Neural progenitor cell (in vitro differentiated cells): ENCODE data around the gene SMG1. TPM values are rescaled to one million over a fixed set of nuclear protein-coding genes. Genes with fewer than 3 reads are reported as not detected.
"Not testable (repeated sequence)": the region's sequence is repeated elsewhere in the genome, so short reads cannot be mapped to it uniquely, and the experiment has no call there.

Source experiments
- DNase-seq: peaks from one replicate; pipeline ENCODE4 v3.0.0-alpha.2; 2016; ENCODE audit warnings: low spot score
- H2AFZ ChIP-seq: fragments of 200-600 bp; sonication (generic); replicated peaks from 2 replicates; pipeline ENCODE4 v1.6.1; 2016; ENCODE audit warnings: antibody characterized with exemption
- H3F3A ChIP-seq: fragments of 200-600 bp; sonication (generic); 2 replicates; pipeline ENCODE4 v1.6.1; 2016; ENCODE audit warnings: antibody characterized with exemption, low read depth
- H3K27ac ChIP-seq: fragments of 200-600 bp; sonication (generic); 2 replicates; pipeline ENCODE4 v1.5.1; 2016; ENCODE audit warnings: mild to moderate bottlenecking
- H3K27me3 ChIP-seq: fragments of 200-600 bp; sonication (generic); 2 replicates; pipeline ENCODE4 v1.6.1; 2016; ENCODE audit warnings: mild to moderate bottlenecking, moderate library complexity
- H3K36me3 ChIP-seq: fragments of 200-600 bp; sonication (generic); 2 replicates; pipeline ENCODE4 v1.5.1; 2016
- H3K4me1 ChIP-seq: fragments of 200-600 bp; sonication (generic); 2 replicates; pipeline ENCODE4 v1.6.1; 2016; ENCODE audit warnings: mixed run types
- H3K4me2 ChIP-seq: fragments of 200-600 bp; sonication (generic); 2 replicates; pipeline ENCODE4 v1.6.1; 2016
- H3K4me3 ChIP-seq: fragments of 200-600 bp; sonication (generic); 2 replicates; pipeline ENCODE4 v1.5.1; 2016
- H3K79me2 ChIP-seq: fragments of 200-600 bp; sonication (generic); 2 replicates; pipeline ENCODE4 v1.6.1; 2016; ENCODE audit warnings: low read depth
- H3K9ac ChIP-seq: fragments of 200-600 bp; sonication (generic); 2 replicates; pipeline ENCODE4 v1.6.1; 2016
- H3K9me3 ChIP-seq: fragments of 200-600 bp; sonication (generic); 2 replicates; pipeline ENCODE4 v1.5.1; 2016; ENCODE audit warnings: low read depth
- H4K20me1 ChIP-seq: fragments of 200-600 bp; sonication (generic); 2 replicates; pipeline ENCODE4 v1.6.1; 2016; ENCODE audit warnings: low read depth
- H3K27ac Mint-ChIP-seq: 3 replicates; pipeline ENCODE4 v1.8.0; 2021; ENCODE audit warnings: mixed read lengths
- H3K27me3 Mint-ChIP-seq: 2 replicates; pipeline ENCODE4 v1.8.0; 2022; ENCODE audit warnings: low read depth, mild to moderate bottlenecking, inconsistent platforms, moderate library complexity, mixed read lengths; ENCODE audit not compliant: insufficient read depth
- H3K36me3 Mint-ChIP-seq: 3 replicates; pipeline ENCODE4 v1.8.0; 2021; ENCODE audit warnings: mixed read lengths
- H3K4me1 Mint-ChIP-seq: 3 replicates; pipeline ENCODE4 v1.8.0; 2021; ENCODE audit warnings: mixed read lengths
- H3K4me3 Mint-ChIP-seq: 3 replicates; pipeline ENCODE4 v1.8.0; 2021; ENCODE audit warnings: mild to moderate bottlenecking, moderate library complexity, mixed read lengths
- H3K9me3 Mint-ChIP-seq: 3 replicates; pipeline ENCODE4 v1.8.0; 2020; ENCODE audit warnings: mixed read lengths
- EZH2 ChIP-seq: fragments of 200-600 bp; sonication (generic); IDR thresholded peaks from 2 replicates; pipeline ENCODE4 v1.6.1; 2017; ENCODE audit warnings: antibody characterized with exemption, mild to moderate bottlenecking, moderate library complexity
- EZH2phosphoT487 ChIP-seq: fragments of 200-600 bp; sonication (generic); IDR thresholded peaks from 2 replicates; pipeline ENCODE4 v1.6.1; 2017; ENCODE audit warnings: antibody characterized with exemption
- total RNA-seq: library from RNA; depleted of rRNA; stranded (reverse); fragments of >200 nt; gene quantifications from 2 replicates; pipeline ENCODE4 v1.2.3, GENCODE V29; 2015; ENCODE audit warnings: low replicate concordance
- TF ChIP-seq, protein P1 (sequence below): fragments of 200-600 bp; sonication (generic); IDR thresholded peaks from 2 replicates; pipeline ENCODE4 v1.5.1; 2017; ENCODE audit warnings: antibody characterized with exemption, mild to moderate bottlenecking

The SMG1 gene
- total RNA-seq, 1 donor from 2014 or later: 69.7 TPM

DNA sequence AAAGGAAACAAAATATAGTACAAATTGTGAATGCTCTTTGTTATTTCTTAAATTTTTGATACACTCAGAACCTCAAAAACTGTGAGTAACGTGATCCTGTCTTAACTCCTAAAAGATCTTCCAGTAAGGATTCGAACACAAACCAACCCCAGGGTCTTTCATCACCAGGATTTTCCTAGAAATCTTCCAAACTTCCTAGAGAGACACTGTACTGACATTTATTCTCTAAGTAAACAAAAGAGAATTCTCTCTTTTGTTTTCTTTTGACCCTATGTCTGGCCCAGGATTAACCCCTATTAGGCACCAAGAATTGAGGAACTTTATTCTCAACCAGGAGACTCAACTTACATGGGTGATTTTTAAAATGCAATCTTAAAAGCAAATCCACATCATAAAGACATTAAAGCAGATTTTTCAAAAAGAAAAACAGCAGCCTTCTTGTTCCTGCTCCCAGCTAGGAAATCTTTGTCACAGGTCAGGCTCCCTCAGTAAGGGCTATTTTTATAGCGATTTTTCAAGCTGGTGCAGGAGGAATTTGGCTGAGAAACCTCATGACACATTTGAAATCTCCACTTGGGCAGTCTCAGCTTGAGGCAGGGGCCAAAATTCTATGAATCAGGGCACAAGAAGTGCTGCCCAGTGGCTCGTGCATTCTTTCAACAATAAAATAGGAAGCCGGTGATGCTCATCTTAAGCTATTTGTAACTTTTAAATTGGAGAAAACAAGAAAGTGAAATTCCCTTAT, 6.2 kb upstream of the SMG1 start:
- Histone ChIP-seq H3K27ac (peak overlapping the region; percentile 39), H3F3A (peaks cover 22% of the 10 kb centered on the region), H3K4me3 (no peak overlapping the region), H3K36me3 (no peaks in the 10 kb centered on the region), H3K4me1 (peaks cover 19% of the 10 kb centered on the region), H3K4me2 (peak overlapping the region; percentile 50), H4K20me1 (peaks cover 9% of the 10 kb centered on the region), H2AFZ (no peak overlapping the region), H3K9ac (no peak overlapping the region), H3K79me2 (no peaks in the 10 kb centered on the region), H3K27me3 (no peaks in the 10 kb centered on the region), H3K9me3 (no peaks in the 10 kb centered on the region)
- peaks cover 2% of the 10 kb centered on the region for H3K27me3 Mint-ChIP-seq
- no peaks in the 10 kb centered on the region for H3K9me3 Mint-ChIP-seq
- H3K36me3 Mint-ChIP-seq: no peaks in the 10 kb centered on the region
- H3K27ac Mint-ChIP-seq: peak overlapping the region; percentile 78
- peaks cover 23% of the 10 kb centered on the region for H3K4me1 Mint-ChIP-seq
- H3K4me3 Mint-ChIP-seq: no peak overlapping the region
- TF ChIP-seq EZH2 (no peak), EZH2phosphoT487 (no peak)
- TF ChIP-seq, protein P1, sequence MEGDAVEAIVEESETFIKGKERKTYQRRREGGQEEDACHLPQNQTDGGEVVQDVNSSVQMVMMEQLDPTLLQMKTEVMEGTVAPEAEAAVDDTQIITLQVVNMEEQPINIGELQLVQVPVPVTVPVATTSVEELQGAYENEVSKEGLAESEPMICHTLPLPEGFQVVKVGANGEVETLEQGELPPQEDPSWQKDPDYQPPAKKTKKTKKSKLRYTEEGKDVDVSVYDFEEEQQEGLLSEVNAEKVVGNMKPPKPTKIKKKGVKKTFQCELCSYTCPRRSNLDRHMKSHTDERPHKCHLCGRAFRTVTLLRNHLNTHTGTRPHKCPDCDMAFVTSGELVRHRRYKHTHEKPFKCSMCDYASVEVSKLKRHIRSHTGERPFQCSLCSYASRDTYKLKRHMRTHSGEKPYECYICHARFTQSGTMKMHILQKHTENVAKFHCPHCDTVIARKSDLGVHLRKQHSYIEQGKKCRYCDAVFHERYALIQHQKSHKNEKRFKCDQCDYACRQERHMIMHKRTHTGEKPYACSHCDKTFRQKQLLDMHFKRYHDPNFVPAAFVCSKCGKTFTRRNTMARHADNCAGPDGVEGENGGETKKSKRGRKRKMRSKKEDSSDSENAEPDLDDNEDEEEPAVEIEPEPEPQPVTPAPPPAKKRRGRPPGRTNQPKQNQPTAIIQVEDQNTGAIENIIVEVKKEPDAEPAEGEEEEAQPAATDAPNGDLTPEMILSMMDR: no peak
- DNase-seq: peak; percentile 37

DNA sequence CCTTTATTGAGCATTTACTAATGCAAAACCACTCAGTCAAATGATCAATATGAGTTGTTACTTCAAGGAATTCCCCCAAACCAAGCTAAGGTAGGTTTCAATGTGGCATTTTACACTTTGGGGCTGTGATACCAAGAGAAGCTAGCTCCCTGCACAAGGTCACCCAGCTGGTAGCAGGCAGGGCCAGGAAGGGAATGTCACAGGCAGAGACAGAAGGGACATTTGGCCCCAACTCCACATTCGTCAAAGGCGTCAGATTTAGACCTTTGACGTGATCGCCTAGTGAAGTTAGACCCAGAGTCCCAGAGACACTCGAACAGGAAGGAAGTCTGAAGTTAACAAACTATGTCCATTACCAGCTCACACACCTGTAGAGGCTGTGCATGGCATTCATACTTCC, 5.5 kb upstream of the SMG1 start:
- Mint-ChIP-seq H3K27ac (no peak overlapping the region), H3K27me3 (peaks cover 4% of the 10 kb centered on the region), H3K4me3 (no peak overlapping the region), H3K36me3 (no peaks in the 10 kb centered on the region), H3K4me1 (peaks cover 27% of the 10 kb centered on the region), H3K9me3 (no peaks in the 10 kb centered on the region)
- no peaks in the 10 kb centered on the region for H3K27me3 ChIP-seq
- H3K4me1 ChIP-seq: peaks cover 19% of the 10 kb centered on the region
- no peak for TF ChIP-seq EZH2phosphoT487
- DNase-seq: no peak
- peak overlapping the region; percentile 50 for H3K4me2 ChIP-seq
- H3K9me3 ChIP-seq: no peaks in the 10 kb centered on the region
- peaks cover 28% of the 10 kb centered on the region for H3F3A ChIP-seq
- no peaks in the 10 kb centered on the region for H3K79me2 ChIP-seq
- H3K36me3 ChIP-seq: no peaks in the 10 kb centered on the region
- no peak overlapping the region for H3K9ac ChIP-seq
- H3K27ac ChIP-seq: no peak overlapping the region
- no peak overlapping the region for H2AFZ ChIP-seq
- no peak overlapping the region for H3K4me3 ChIP-seq
- H4K20me1 ChIP-seq: peaks cover 9% of the 10 kb centered on the region

DNA sequence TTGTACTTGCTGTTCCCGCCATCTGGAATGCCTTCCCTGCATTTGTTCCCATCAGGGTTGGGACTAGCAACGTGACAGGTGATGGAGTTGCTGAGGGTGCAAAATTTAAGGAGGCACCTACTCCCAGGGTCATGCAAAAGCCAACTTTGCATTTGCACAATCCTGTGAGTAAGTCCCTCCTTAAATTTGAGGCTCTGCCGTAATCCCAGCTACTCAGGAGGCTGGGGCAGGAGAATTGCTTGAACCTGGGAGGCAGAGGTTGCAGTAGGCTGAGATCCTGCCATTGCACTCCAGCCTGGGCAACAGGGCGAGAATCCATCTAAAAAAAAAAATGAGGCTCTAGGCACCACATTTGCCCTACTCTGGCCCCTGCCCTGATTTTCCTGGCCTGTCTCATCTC, 3.9 kb upstream of the SMG1 start:
- not testable (repeated sequence) for H2AFZ ChIP-seq, H3K36me3 Mint-ChIP-seq

DNA sequence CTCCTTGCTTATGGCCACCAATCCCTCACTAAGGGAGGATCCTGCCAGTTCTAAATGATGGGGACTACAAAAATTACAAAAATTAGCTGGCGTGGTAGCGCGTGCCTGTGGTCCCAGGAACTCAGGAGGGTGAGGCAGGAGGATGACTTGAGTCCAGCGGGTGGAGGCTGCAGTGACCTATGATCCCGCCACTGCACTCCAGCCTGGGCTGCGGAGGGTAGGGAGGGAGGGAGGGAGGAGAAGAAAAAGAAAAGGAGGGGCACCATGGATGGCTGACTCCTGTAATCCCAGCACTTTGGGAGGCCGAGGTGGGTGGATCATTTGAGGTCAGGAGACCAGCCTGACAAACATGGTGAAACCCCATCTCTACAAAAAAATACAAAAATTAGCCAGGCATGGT, 1.9 kb upstream of the SMG1 start:
- not testable (repeated sequence) for H2AFZ ChIP-seq, H3K27ac ChIP-seq, H3K9ac ChIP-seq, H3K27ac Mint-ChIP-seq, H3K9me3 Mint-ChIP-seq, H3K9me3 ChIP-seq, H3K27me3 Mint-ChIP-seq, DNase-seq, H3K36me3 Mint-ChIP-seq, H3K36me3 ChIP-seq, H3K4me3 ChIP-seq, H3K27me3 ChIP-seq, H3K4me2 ChIP-seq
- Histone ChIP-seq H4K20me1 (peaks cover 32% of the 10 kb centered on the region), H3K79me2 (peaks cover 30% of the 10 kb centered on the region), H3F3A (peaks cover 33% of the 10 kb centered on the region), H3K4me1 (peaks cover 15% of the 10 kb centered on the region)
- Mint-ChIP-seq H3K4me1 (peaks cover 34% of the 10 kb centered on the region), H3K4me3 (peak overlapping the region; percentile 38)

More for the DNA sequence above, 3.9 kb upstream of the SMG1 start:
- H3K4me1 Mint-ChIP-seq: peaks cover 29% of the 10 kb centered on the region
- H3K4me1 ChIP-seq: peaks cover 19% of the 10 kb centered on the region
- H3K27me3 Mint-ChIP-seq, H3K27ac Mint-ChIP-seq, H3K4me3 ChIP-seq, H3K9ac ChIP-seq, H3K27me3 ChIP-seq, H3K4me2 ChIP-seq, H3K4me3 Mint-ChIP-seq, H3K27ac ChIP-seq, H3K36me3 ChIP-seq, DNase-seq, H3K9me3 Mint-ChIP-seq, H3K9me3 ChIP-seq: not testable (repeated sequence)
- H3K79me2 ChIP-seq: peaks cover 10% of the 10 kb centered on the region
- peaks cover 38% of the 10 kb centered on the region for H3F3A ChIP-seq
- H4K20me1 ChIP-seq: peaks cover 14% of the 10 kb centered on the region

DNA sequence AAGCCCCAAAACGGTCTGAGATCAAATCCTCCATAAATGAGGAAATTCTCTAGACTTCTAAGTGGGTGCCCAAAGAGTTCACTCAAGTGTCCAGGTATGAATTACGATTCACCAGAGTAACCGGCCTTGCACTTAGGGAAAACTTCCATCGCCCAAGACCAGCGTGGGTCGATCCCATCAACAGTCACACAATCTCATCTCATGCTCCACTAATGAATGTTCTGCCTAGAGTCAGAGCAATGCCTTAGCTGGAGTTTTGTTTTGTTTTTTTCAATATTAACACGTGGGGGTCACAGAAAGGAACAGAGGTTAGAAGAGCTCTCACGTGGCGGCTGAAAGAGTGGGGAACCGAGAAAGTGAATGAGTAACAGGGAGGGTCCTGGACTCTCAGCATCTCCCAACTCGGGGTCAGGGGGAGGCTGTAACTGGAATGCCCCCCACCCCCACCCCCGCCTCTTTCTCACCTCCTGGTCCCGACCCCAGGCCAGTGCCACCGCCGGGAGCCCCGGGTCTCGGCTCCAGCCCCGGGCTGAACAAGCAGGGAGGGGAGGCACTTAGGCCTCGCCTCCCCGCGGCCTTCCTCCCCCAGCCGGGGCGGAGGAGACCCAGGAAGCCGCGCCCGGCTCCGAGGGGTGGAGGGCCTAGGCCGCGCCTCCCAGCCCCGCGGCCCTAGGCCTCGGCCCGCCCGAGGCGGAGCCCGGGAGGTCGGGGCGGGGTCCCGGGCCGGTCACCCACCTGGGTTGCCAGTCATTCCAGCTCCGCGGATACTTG, 808 bp downstream of the SMG1 start:
- H3K36me3 ChIP-seq, H3K27me3 ChIP-seq, H3K9me3 ChIP-seq, H3K27me3 Mint-ChIP-seq, H3K9me3 Mint-ChIP-seq, H3K36me3 Mint-ChIP-seq, H3K4me1 ChIP-seq: not testable (repeated sequence)
- Histone ChIP-seq H3K9ac (peak overlapping the region; percentile 59), H4K20me1 (peaks cover 36% of the 10 kb centered on the region), H3K79me2 (peaks cover 57% of the 10 kb centered on the region), H3F3A (peaks cover 16% of the 10 kb centered on the region), H3K4me2 (peak overlapping the region; percentile 85), H2AFZ (peak overlapping the region; percentile 76), H3K27ac (peak overlapping the region; percentile 96), H3K4me3 (peak overlapping the region; percentile 97)
- DNase-seq: peak; percentile 69
- Mint-ChIP-seq H3K4me1 (peaks cover 21% of the 10 kb centered on the region), H3K4me3 (peak overlapping the region; percentile 97), H3K27ac (peak overlapping the region; percentile 95)

DNA sequence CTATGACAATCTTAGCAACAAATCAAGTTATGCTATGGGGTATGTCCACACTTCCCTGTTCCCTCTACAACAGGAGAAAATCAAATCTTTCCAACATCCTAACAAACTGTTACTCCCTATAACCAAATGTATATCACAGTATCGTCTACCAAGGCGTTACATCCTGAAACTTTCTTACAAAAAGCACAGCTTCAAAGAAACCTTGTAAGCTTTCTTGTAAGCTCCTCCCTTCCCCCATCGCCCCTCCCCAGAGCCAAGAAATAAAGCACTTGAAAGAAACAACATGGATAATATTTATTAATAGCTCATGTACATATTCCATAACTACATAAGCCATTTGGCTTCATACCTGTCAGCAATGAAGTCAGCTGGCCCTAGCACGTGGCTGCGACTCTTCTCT, 2.3 kb downstream of the SMG1 start:
- peak overlapping the region; percentile 85 for H3K4me2 ChIP-seq
- peaks cover 72% of the 10 kb centered on the region for H3K79me2 ChIP-seq
- DNase-seq, H3K36me3 ChIP-seq, H3K27ac Mint-ChIP-seq, H3K9ac ChIP-seq, H3K9me3 ChIP-seq, H3K9me3 Mint-ChIP-seq, H3K27me3 ChIP-seq, H2AFZ ChIP-seq, H3K36me3 Mint-ChIP-seq, H3K4me1 ChIP-seq, H3K27me3 Mint-ChIP-seq, H3K27ac ChIP-seq: not testable (repeated sequence)
- peaks cover 44% of the 10 kb centered on the region for H4K20me1 ChIP-seq
- peaks cover 16% of the 10 kb centered on the region for H3F3A ChIP-seq
- peak overlapping the region; percentile 97 for H3K4me3 ChIP-seq
- Mint-ChIP-seq H3K4me3 (peak overlapping the region; percentile 25), H3K4me1 (peaks cover 21% of the 10 kb centered on the region)

DNA sequence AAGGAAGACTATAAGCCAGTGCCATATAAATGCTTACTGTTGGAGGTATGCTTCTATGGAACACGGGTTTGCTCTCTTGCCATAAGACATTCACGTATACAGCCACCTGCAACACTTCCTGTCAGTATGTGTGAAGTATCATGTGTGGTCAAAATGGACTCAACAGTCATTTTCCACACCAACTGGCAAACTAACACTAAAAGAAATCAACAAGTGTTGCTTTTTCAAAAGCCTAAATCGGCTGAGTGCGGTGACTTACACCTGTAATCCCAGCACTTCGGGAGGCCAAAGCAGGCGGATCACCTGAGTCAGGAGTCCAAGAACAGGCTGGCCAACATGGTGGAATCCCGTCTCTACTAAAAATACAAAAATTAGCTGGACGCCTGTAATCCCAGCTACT, 3.1 kb downstream of the SMG1 start:
- H3K9me3 Mint-ChIP-seq, H3K4me3 ChIP-seq, H3K27me3 ChIP-seq, H3K4me2 ChIP-seq, H3K27ac ChIP-seq, H3K9me3 ChIP-seq, H3K27ac Mint-ChIP-seq, H3K4me1 ChIP-seq, H3K36me3 ChIP-seq, DNase-seq, H3K27me3 Mint-ChIP-seq, H2AFZ ChIP-seq, H3K9ac ChIP-seq: not testable (repeated sequence)
- Mint-ChIP-seq H3K36me3 (peaks cover 11% of the 10 kb centered on the region), H3K4me3 (peak overlapping the region; percentile 55), H3K4me1 (peaks cover 21% of the 10 kb centered on the region)
- H3F3A ChIP-seq: peaks cover 16% of the 10 kb centered on the region
- peaks cover 46% of the 10 kb centered on the region for H4K20me1 ChIP-seq
- H3K79me2 ChIP-seq: peaks cover 80% of the 10 kb centered on the region
